Measurements from ENCODE around the gene TMEM109. TPM values are rescaled to one million over a fixed set of nuclear protein-coding genes. Genes with fewer than 3 reads are reported as not detected.

Gene TMEM109
- total RNA-seq, 1 donor from 2014 or later = 48.7 TPM

- no peak for DNase-seq (ENCODE audit: low spot score, unreplicated experiment)
- Mint-ChIP-seq H3K4me3 (ENCODE audit: low read depth) (no peak overlapping the region), H3K4me1 (ENCODE audit: low read depth) (peaks cover 6% of the 10 kb centered on the region), H3K9me3 (ENCODE audit: low read depth) (no peaks in the 10 kb centered on the region), H3K27me3 (no peaks in the 10 kb centered on the region), H3K36me3 (ENCODE audit: insufficient read depth) (peaks cover 7% of the 10 kb centered on the region), H3K27ac (peak overlapping the region; percentile 8)
- TF ChIP-seq CTCF (IDR thresholded peaks at IDR 0.05; ENCODE audit: unreplicated experiment) = no peak
Observed at GRCh38 chr11:60880643-60881282, 33.2 kb upstream of the TMEM109 start.

DNA sequence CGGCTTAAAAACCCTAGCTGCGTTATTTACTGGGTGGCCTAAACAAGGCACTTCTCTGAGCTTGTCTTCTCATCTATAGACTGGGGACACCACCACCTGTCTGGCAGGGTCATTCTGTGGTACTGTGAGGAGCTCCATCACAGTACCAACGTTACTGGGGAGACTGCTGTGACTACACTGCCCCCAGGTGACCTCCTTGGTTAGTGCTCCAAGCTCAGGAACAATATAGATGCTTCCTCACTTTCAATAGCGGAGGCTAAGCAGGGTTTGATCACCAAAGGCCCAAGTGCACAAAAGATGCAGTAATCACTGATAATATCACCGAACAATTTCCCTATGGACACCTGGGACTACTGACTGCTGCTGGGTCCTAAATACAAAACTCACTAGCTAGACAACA, 26.4 kb upstream of the TMEM109 start:
- no peak overlapping the region for H3K4me3 Mint-ChIP-seq (ENCODE audit: low read depth)
- TF ChIP-seq CTCF (IDR thresholded peaks at IDR 0.05; ENCODE audit: unreplicated experiment) = peak; percentile 62
- H3K27ac Mint-ChIP-seq = no peak overlapping the region
- peaks cover 7% of the 10 kb centered on the region for H3K4me1 Mint-ChIP-seq (ENCODE audit: low read depth)
- H3K27me3 Mint-ChIP-seq = no peaks in the 10 kb centered on the region
- no peaks in the 10 kb centered on the region for H3K9me3 Mint-ChIP-seq (ENCODE audit: low read depth)
- no peak for DNase-seq (ENCODE audit: low spot score, unreplicated experiment)
- H3K36me3 Mint-ChIP-seq (ENCODE audit: insufficient read depth) = peaks cover 10% of the 10 kb centered on the region

DNA sequence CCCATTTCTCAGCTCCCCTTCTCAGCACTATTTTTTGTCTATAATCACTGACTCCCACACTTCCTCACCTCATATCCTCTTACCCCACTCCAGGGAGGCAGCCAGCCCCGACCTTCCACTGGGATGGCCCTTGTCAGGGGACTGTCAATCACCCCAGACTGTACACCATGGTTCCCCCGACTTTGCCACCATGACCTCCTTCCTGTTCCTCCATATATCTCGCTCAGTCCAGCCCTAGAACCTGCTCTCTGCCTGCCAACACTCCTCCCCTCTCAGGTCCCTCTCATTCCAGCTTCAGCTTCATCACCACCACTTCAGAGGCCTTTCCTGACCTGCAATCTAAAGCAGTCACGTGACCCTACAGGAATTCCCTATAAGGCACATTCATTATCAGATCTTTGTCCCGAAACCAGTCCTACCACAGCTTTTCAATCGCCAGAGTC, 24.1 kb upstream of the TMEM109 start:
- DNase-seq (ENCODE audit: low spot score, unreplicated experiment) = no peak
- peaks cover 12% of the 10 kb centered on the region for H3K36me3 Mint-ChIP-seq (ENCODE audit: insufficient read depth)
- TF ChIP-seq CTCF (IDR thresholded peaks at IDR 0.05; ENCODE audit: unreplicated experiment) = no peak
- H3K27ac Mint-ChIP-seq = peak overlapping the region; percentile 71
- H3K4me1 Mint-ChIP-seq (ENCODE audit: low read depth) = peaks cover 7% of the 10 kb centered on the region
- H3K27me3 Mint-ChIP-seq = no peaks in the 10 kb centered on the region
- H3K4me3 Mint-ChIP-seq (ENCODE audit: low read depth) = no peak overlapping the region
- no peaks in the 10 kb centered on the region for H3K9me3 Mint-ChIP-seq (ENCODE audit: low read depth)

DNA sequence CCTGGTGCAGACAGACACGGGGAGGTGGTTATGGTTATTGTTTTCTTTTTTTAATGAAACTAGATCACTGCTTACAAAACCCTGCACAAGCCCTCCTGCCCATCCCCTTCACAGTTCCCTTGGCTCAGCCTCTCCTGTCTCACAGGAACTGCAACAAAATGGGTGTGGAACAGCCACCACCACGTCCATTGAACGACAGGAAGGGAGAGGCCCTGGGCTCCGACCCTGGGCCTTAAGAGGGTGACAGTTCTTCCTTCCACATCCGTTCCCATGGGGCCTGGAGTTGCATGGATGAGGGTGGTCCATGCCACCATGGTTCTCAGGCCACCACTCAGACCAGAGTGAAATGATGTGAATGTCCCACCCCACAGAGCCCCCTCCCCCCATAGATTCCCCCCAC, 23.3 kb upstream of the TMEM109 start:
- Mint-ChIP-seq H3K9me3 (ENCODE audit: low read depth) (no peaks in the 10 kb centered on the region), H3K27me3 (no peaks in the 10 kb centered on the region), H3K4me3 (ENCODE audit: low read depth) (no peak overlapping the region), H3K27ac (no peak overlapping the region), H3K36me3 (ENCODE audit: insufficient read depth) (peaks cover 11% of the 10 kb centered on the region), H3K4me1 (ENCODE audit: low read depth) (peaks cover 7% of the 10 kb centered on the region)
- no peak for DNase-seq (ENCODE audit: low spot score, unreplicated experiment)
- TF ChIP-seq CTCF (IDR thresholded peaks at IDR 0.05; ENCODE audit: unreplicated experiment) = no peak

- Mint-ChIP-seq H3K27ac (peak overlapping the region; percentile 67), H3K4me3 (ENCODE audit: low read depth) (no peak overlapping the region), H3K36me3 (ENCODE audit: insufficient read depth) (peaks cover 11% of the 10 kb centered on the region), H3K4me1 (ENCODE audit: low read depth) (peaks cover 7% of the 10 kb centered on the region), H3K9me3 (ENCODE audit: low read depth) (no peaks in the 10 kb centered on the region), H3K27me3 (no peaks in the 10 kb centered on the region)
- no peak for DNase-seq (ENCODE audit: low spot score, unreplicated experiment)
- no peak for TF ChIP-seq CTCF (IDR thresholded peaks at IDR 0.05; ENCODE audit: unreplicated experiment)
Observed at GRCh38 chr11:60891103-60891741, 22.7 kb upstream of the TMEM109 start.

Measured in progenitor cell of endocrine pancreas (in vitro differentiated cells).